CD4-positive, alpha-beta T cell (primary cell): ENCODE results near the gene EID2. TPM values are rescaled to one million over a fixed set of nuclear protein-coding genes. Genes with fewer than 3 reads are reported as not detected.
A peak's percentile ranks its signal among the peaks of the same experiment; 100 is the strongest.

Experiments
- ATAC-seq: fragments of 200-7000 bp; cut with Tn5 transposase; one replicate; pipeline ENCODE4 v1.10.0; 2022; ENCODE audit warnings: mild to moderate bottlenecking; ENCODE audit not compliant: poor library complexity
- CTCF ChIA-PET: fragments of 350-600 bp; sonication (Branson Sonifier 250); formaldehyde crosslinking; loops from one replicate; lab custom pipeline; 2021; ENCODE audit warnings: antibody characterized with exemption, inconsistent platforms; lab: Charles Lee
- POLR2A ChIA-PET: fragments of 350-600 bp; sonication (Branson Sonifier 250); formaldehyde crosslinking; loops from one replicate; lab custom pipeline; 2021; ENCODE audit warnings: antibody characterized with exemption, inconsistent platforms; lab: Charles Lee
- DNase-seq, 14 experiments: peaks; one replicate each; pipeline ENCODE4 v3.0.0-alpha.2; 2013 to 2020; ENCODE audit warnings: mixed read lengths in 2 of 14
- H3K27ac ChIP-seq, 2 donors: one replicate each; pipeline versions ENCODE4 v1.5.1 to v1.7.0; 2013; ENCODE audit warnings: low read length in 2 of 2, low read depth in 1 of 2, mild to moderate bottlenecking in 1 of 2
- H3K27me3 ChIP-seq, 2 experiments: 1 replicate in 1 of 2; 2 replicates in 1 of 2; pipeline versions ENCODE4 v1.6.1 to v1.7.0; 2013; ENCODE audit warnings: low read length in 2 of 2, control low read depth in 1 of 2, mild to moderate bottlenecking in 1 of 2, moderate library complexity in 1 of 2; ENCODE audit not compliant: insufficient read depth in 2 of 2, control insufficient read depth in 1 of 2
- H3K36me3 ChIP-seq: one replicate; pipeline ENCODE4 v1.6.1; 2013; ENCODE audit warnings: low read length, control low read depth; ENCODE audit not compliant: insufficient read depth
- H3K4me1 ChIP-seq: one replicate; pipeline ENCODE4 v1.6.1; 2013; ENCODE audit warnings: low read length, control low read depth; ENCODE audit not compliant: insufficient read depth
- H3K4me3 ChIP-seq: one replicate; pipeline ENCODE4 v1.5.1; 2013; ENCODE audit warnings: mild to moderate bottlenecking, low read length, moderate library complexity
- H3K9me3 ChIP-seq, 2 experiments: 1 replicate in 1 of 2; 2 replicates in 1 of 2; pipeline versions ENCODE4 v1.6.1 to v1.7.0; 2013; ENCODE audit warnings: low read length in 2 of 2, mild to moderate bottlenecking in 2 of 2, control low read depth in 1 of 2, moderate library complexity in 1 of 2; ENCODE audit not compliant: control insufficient read depth in 1 of 2, insufficient read depth in 1 of 2
- H3K27ac Mint-ChIP-seq: one replicate; pipeline ENCODE4 v1.8.0; 2020; ENCODE audit warnings: mixed read lengths
- H3K27me3 Mint-ChIP-seq: one replicate; pipeline ENCODE4 v1.8.0; 2021; ENCODE audit warnings: mixed read lengths
- H3K36me3 Mint-ChIP-seq: one replicate; pipeline ENCODE4 v1.8.0; 2021; ENCODE audit warnings: low read depth, mixed read lengths
- H3K4me1 Mint-ChIP-seq: one replicate; pipeline ENCODE4 v1.8.0; 2021; ENCODE audit warnings: low read depth, mixed read lengths
- H3K4me3 Mint-ChIP-seq: one replicate; pipeline ENCODE4 v1.8.0; 2020; ENCODE audit warnings: mild to moderate bottlenecking, mixed read lengths
- H3K9me3 Mint-ChIP-seq: one replicate; pipeline ENCODE4 v1.8.0; 2020; ENCODE audit warnings: mixed read lengths
- intact Hi-C, 2 experiments: fragments of 100-400 bp; cut with DNase I in 1 of 2; cut with micrococcal nuclease in 1 of 2; formaldehyde crosslinking; loops; one replicate each; pipeline versions ENCODE4 v1.15.1 to v1.9.0; 2023 to 2025; cut with DNase I, micrococcal nuclease
- total RNA-seq, 174 experiments: library from RNA in 2 of 174; stranded (reverse) in 2 of 174; gene quantifications; one replicate each; pipeline ENCODE4 v1.2.3 and lab custom pipeline; 2021 to 2026
- TF ChIP-seq, protein P1 (sequence below): fragments of 200-600 bp; IDR thresholded peaks from one replicate; pipeline ENCODE4 v1.8.0; 2022; ENCODE audit warnings: antibody characterized with exemption, mild to moderate bottlenecking

EID2 gene
- total RNA-seq, 2 experiments from 2014 or later: 17.2 to 18.1 TPM

DNA sequence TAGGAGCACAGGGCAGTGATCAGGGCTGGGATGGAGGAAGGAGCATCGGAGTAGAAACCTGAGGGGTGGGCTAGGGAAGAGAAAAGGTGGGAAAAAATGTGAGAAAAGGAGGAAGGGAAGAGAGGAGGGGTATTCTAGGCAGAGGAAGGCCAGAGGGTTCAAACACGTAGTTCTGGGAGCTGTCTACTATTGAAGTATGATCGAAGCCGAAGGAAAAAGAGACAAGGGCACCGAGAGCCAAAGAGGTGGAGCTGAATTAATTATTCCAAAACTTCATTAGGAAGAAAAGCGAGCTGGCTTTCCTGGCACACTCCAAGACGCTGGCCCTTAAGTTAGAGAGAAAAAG is 33.4 kb downstream of the EID2 start:
- H3K4me1 Mint-ChIP-seq: peaks cover 38% of the 10 kb centered on the region
- Histone ChIP-seq H3K36me3 (no peaks in the 10 kb centered on the region), H3K4me1 (peaks cover 23% of the 10 kb centered on the region), H3K9me3 (peaks cover 0 to 13% of the 10 kb centered on the region in 2 experiments), H3K27me3 (peaks cover 45 to 51% of the 10 kb centered on the region in 2 experiments), H3K27ac (no peak overlapping the region), H3K4me3 (no peak overlapping the region)
- ChIA-PET POLR2A (interaction anchor here (1.5 kb wide), 1 partner anchor 71 kb away, joined by 4 read pairs; the partner anchor contains the start of gene RPS16), CTCF (interaction anchor here (0.8 kb wide), 1 partner anchor 32 kb away, joined by 3 read pairs; no protein-coding TSS in a partner anchor)
- no peaks in the 10 kb centered on the region for H3K36me3 Mint-ChIP-seq
- H3K4me3 Mint-ChIP-seq: peak overlapping the region; percentile 71
- TF ChIP-seq, protein P1, sequence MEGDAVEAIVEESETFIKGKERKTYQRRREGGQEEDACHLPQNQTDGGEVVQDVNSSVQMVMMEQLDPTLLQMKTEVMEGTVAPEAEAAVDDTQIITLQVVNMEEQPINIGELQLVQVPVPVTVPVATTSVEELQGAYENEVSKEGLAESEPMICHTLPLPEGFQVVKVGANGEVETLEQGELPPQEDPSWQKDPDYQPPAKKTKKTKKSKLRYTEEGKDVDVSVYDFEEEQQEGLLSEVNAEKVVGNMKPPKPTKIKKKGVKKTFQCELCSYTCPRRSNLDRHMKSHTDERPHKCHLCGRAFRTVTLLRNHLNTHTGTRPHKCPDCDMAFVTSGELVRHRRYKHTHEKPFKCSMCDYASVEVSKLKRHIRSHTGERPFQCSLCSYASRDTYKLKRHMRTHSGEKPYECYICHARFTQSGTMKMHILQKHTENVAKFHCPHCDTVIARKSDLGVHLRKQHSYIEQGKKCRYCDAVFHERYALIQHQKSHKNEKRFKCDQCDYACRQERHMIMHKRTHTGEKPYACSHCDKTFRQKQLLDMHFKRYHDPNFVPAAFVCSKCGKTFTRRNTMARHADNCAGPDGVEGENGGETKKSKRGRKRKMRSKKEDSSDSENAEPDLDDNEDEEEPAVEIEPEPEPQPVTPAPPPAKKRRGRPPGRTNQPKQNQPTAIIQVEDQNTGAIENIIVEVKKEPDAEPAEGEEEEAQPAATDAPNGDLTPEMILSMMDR: no peak
- H3K9me3 Mint-ChIP-seq: no peaks in the 10 kb centered on the region
- H3K27ac Mint-ChIP-seq: no peak overlapping the region
- ATAC-seq (no peak), DNase-seq (no peak)
- peaks cover 68% of the 10 kb centered on the region for H3K27me3 Mint-ChIP-seq
- intact Hi-C loops: no loop called here

DNA sequence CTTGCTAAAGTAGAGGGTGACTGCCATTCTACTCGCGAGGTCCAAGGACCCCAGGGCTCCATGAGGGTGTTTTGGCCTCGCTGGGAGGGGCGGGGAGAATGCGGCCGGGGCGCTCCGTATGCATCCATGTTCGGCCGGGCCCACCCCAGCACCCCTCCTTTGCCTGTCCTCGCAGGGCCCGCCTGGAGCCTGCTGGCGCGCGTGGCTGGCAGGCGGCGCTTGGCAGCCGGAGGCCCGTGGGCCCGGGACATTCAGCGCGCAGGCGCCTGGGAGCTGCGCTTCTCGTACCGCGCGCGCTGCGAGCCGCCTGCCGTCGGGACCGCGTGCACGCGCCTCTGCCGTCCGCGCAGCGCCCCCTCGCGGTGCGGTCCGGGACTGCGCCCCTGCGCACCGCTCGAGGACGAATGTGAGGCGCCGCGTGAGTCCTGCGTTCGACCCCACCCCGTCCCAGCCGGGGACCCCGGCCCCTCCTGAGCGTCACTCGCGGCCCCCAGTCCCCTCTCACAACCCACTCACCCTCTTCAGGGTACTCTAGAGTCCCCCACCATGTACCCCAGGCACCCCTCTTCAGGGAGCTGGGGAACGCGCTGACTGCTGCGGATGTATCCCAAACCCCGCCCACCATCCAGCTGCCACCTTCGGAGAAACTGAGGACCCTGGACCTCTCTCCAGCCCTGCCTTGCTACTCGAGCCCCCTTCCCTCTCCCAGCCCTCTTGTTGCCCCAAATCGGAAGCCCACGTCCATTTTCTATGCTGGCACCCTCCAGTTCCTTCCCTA is 37.1 kb downstream of the EID2 start:
- Mint-ChIP-seq H3K27ac (no peak overlapping the region), H3K27me3 (peaks cover 82% of the 10 kb centered on the region), H3K4me1 (peaks cover 48% of the 10 kb centered on the region), H3K4me3 (no peak overlapping the region), H3K9me3 (no peaks in the 10 kb centered on the region), H3K36me3 (no peaks in the 10 kb centered on the region)
- no peak overlapping the region for H3K27ac ChIP-seq
- H3K9me3 ChIP-seq: peaks cover 0 to 19% of the 10 kb centered on the region in 2 experiments
- H3K4me3 ChIP-seq: no peak overlapping the region
- ATAC-seq (peak; percentile 79), DNase-seq (peak; percentile 56 to 94 (median 72))
- TF ChIP-seq, protein P1: peak; percentile 68
- H3K27me3 ChIP-seq: peaks cover 63 to 77% of the 10 kb centered on the region in 2 experiments
- intact Hi-C loops: loop anchor here (2.0 kb wide), 1 partner anchor 62 kb away; no protein-coding TSS in a partner anchor
- peaks cover 40% of the 10 kb centered on the region for H3K4me1 ChIP-seq
- ChIA-PET CTCF (interaction anchor here (0.6 to 1.7 kb wide), 22 partner anchors 9 to 339 kb away, joined by 3 to 18 read pairs (median 4); partner anchors contain the start of genes EID2, EID2B, MED29 and PAF1), POLR2A (interaction anchor here (1.1 to 1.3 kb wide), 3 partner anchors 41 to 104 kb away, joined by 3 to 4 read pairs (median 3); partner anchors contain the start of gene SUPT5H)
- no peaks in the 10 kb centered on the region for H3K36me3 ChIP-seq

DNA sequence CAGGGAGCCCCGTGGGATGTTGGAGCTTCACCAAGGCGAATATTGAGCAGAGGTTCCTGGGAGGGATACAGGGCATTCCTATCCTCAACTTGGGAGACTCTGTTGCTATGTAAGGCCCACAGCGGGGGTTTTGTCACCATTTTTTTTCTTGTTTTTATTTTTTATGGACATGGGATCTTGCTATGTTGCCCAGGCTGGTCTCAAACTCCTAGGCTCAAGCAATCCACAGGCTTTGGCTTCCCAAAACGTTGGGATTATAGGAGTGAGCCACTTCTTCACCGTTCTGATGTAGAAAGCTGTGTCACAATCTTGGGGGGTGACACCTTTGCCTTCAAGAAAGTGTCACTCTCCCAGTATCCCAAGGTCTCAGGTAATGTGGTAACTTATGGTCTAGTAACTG is 38.6 kb downstream of the EID2 start:
- Mint-ChIP-seq H3K4me3 (no peak overlapping the region), H3K4me1 (peaks cover 38% of the 10 kb centered on the region), H3K9me3 (no peaks in the 10 kb centered on the region), H3K27me3 (peaks cover 74% of the 10 kb centered on the region), H3K36me3 (no peaks in the 10 kb centered on the region), H3K27ac (no peak overlapping the region)
- intact Hi-C loops: no loop called here
- H3K9me3 ChIP-seq: peaks cover 0 to 20% of the 10 kb centered on the region in 2 experiments
- POLR2A ChIA-PET: no interaction called here
- no peak overlapping the region for H3K4me3 ChIP-seq
- CTCF ChIA-PET: interaction anchor here (1.4 kb wide), 1 partner anchor 27 kb away, joined by 3 read pairs; no protein-coding TSS in a partner anchor
- ATAC-seq: no peak
- DNase-seq: no peak
- H3K27me3 ChIP-seq: peaks cover 55 to 76% of the 10 kb centered on the region in 2 experiments
- H3K4me1 ChIP-seq: peaks cover 30% of the 10 kb centered on the region
- TF ChIP-seq, protein P1: no peak
- H3K27ac ChIP-seq: no peak overlapping the region
- H3K36me3 ChIP-seq: no peaks in the 10 kb centered on the region
